Liver (tissue), 3 donors: ENCODE data around the gene STAC2.

Source experiments
- ATF3 ChIP-seq: IDR thresholded peaks from 2 replicates; pipeline ENCODE4 v1.6.1; 2016; ENCODE audit warnings: antibody characterized with exemption
- CTCF ChIP-seq: fragments of 150-350 bp; IDR thresholded peaks from 2 replicates; pipeline ENCODE4 v1.5.1; 2017; ENCODE audit warnings: improper control_type of control experiment, low read depth, low read length; ENCODE audit not compliant: missing input control
- FOXA1 ChIP-seq: IDR thresholded peaks from 2 replicates; pipeline ENCODE4 v1.6.1; 2016; ENCODE audit warnings: antibody characterized with exemption
- GABPA ChIP-seq, 2 donors: IDR thresholded peaks in 1 of 2; conservative IDR thresholded peaks in 1 of 2; 2 replicates each; pipeline ENCODE4 v1.6.1; 2016; ENCODE audit warnings: antibody characterized with exemption in 2 of 2, mild to moderate bottlenecking in 1 of 2, moderate library complexity in 1 of 2
- HNF4G ChIP-seq: IDR thresholded peaks from 2 replicates; pipeline ENCODE4 v1.6.1; 2016; ENCODE audit warnings: antibody characterized with exemption
- JUND ChIP-seq, 2 donors: IDR thresholded peaks; 2 replicates each; pipeline ENCODE4 v1.6.1; 2016; ENCODE audit warnings: antibody characterized with exemption in 2 of 2
- MAX ChIP-seq: IDR thresholded peaks from 2 replicates; pipeline ENCODE4 v1.6.1; 2016; ENCODE audit warnings: antibody characterized with exemption
- RAD21 ChIP-seq, 2 donors: IDR thresholded peaks; 2 replicates each; pipeline ENCODE4 v1.6.1; 2016; ENCODE audit warnings: antibody characterized with exemption in 2 of 2, mild to moderate bottlenecking in 2 of 2
- REST ChIP-seq: IDR thresholded peaks from 2 replicates; pipeline ENCODE4 v1.6.1; 2016; ENCODE audit warnings: antibody characterized with exemption, mild to moderate bottlenecking
- RXRA ChIP-seq, 2 donors: IDR thresholded peaks; 2 replicates each; pipeline ENCODE4 v1.6.1; 2017 to 2018; ENCODE audit warnings: antibody characterized with exemption in 2 of 2, mild to moderate bottlenecking in 1 of 2
- SP1 ChIP-seq: IDR thresholded peaks from 2 replicates; pipeline ENCODE4 v1.6.1; 2018; ENCODE audit warnings: antibody characterized with exemption, mild to moderate bottlenecking
- TAF1 ChIP-seq: conservative IDR thresholded peaks from 2 replicates; pipeline ENCODE4 v1.6.1; 2016; ENCODE audit warnings: antibody characterized with exemption, mild to moderate bottlenecking
- YY1 ChIP-seq: IDR thresholded peaks from 2 replicates; pipeline ENCODE4 v1.6.1; 2016; ENCODE audit warnings: antibody characterized with exemption, mild to moderate bottlenecking
- ZBTB33 ChIP-seq: IDR thresholded peaks from 2 replicates; pipeline ENCODE4 v1.6.1; 2016; ENCODE audit warnings: antibody characterized with exemption
- donor health status: healthy.
- donor health status: healthy.

GRCh38 chr17:39222866-39223834, 2.6 kb downstream of the STAC2 start:
- TF ChIP-seq CTCF (no peak), REST (no peak), MAX (no peak), SP1 (no peak), ZBTB33 (no peak), TAF1 (no peak), ATF3 (no peak), YY1 (no peak), RAD21 (IDR thresholded peaks at IDR 0.05) (no peak), RXRA (IDR thresholded peaks at IDR 0.05) (no peak), FOXA1 (no peak), HNF4G (no peak), JUND (IDR thresholded peaks at IDR 0.05) (no peak), GABPA (IDR thresholded peaks at IDR 0.05 in 1 of 2, conservative IDR thresholded peaks at IDR 0.05 in 1 of 2) (no peak)
